Midbrain (tissue), 1 donor: ENCODE data around the gene ABCA4.

ENCODE experiments used
- DNase-seq: peaks from one replicate; lab custom pipeline; 2025; lab: John Stamatoyannopoulos, UW

Gene ABCA4

GRCh38 chr1:94027721-94028515 is 93.0 kb downstream of the ABCA4 start:
- DNase-seq = no peak

GRCh38 chr1:94026619-94027380 is 94.1 kb downstream of the ABCA4 start:
- DNase-seq = no peak

GRCh38 chr1:94025383-94026340 is 95.3 kb downstream of the ABCA4 start:
- DNase-seq = peak; percentile 43

- no peak for DNase-seq
Measured at GRCh38 chr1:94024104-94024792, 96.7 kb downstream of the ABCA4 start.

- DNase-seq = no peak
Measured at GRCh38 chr1:94022471-94023189, 98.3 kb downstream of the ABCA4 start.

- DNase-seq = no peak
Measured at GRCh38 chr1:94020764-94021579, 100.0 kb downstream of the ABCA4 start.

GRCh38 chr1:94019327-94019726 is 101.6 kb downstream of the ABCA4 start:
- no peak for DNase-seq

- DNase-seq = no peak
Measured at GRCh38 chr1:94017155-94017829, 103.7 kb downstream of the ABCA4 start.

GRCh38 chr1:94015489-94015817 is 105.5 kb downstream of the ABCA4 start:
- no peak for DNase-seq

GRCh38 chr1:94014635-94015488 is 106.1 kb downstream of the ABCA4 start:
- DNase-seq = no peak

- DNase-seq = no peak
Measured at GRCh38 chr1:94014087-94014486, 106.9 kb downstream of the ABCA4 start.

GRCh38 chr1:94013367-94013878 is 107.5 kb downstream of the ABCA4 start:
- no peak for DNase-seq

- no peak for DNase-seq
Measured at GRCh38 chr1:94012708-94013366, 108.1 kb downstream of the ABCA4 start.

GRCh38 chr1:94011709-94012595 is 109.0 kb downstream of the ABCA4 start:
- no peak for DNase-seq

- DNase-seq = no peak
Measured at GRCh38 chr1:94011129-94011528, 109.8 kb downstream of the ABCA4 start.

- DNase-seq = no peak
Measured at GRCh38 chr1:94009304-94009703, 111.6 kb downstream of the ABCA4 start.

GRCh38 chr1:94006604-94007003 is 114.3 kb downstream of the ABCA4 start:
- no peak for DNase-seq
